ENCODE measurements around the gene EDARADD. TPM values are rescaled to one million over a fixed set of nuclear protein-coding genes. Genes with fewer than 3 reads are reported as not detected.

Gene EDARADD
- total and polyA plus RNA-seq, 2 of the 8 experiments (the other 6 are each of a cell fraction or from before 2014, with no cell fraction given) = 3.4 to 6.1 TPM

DNA sequence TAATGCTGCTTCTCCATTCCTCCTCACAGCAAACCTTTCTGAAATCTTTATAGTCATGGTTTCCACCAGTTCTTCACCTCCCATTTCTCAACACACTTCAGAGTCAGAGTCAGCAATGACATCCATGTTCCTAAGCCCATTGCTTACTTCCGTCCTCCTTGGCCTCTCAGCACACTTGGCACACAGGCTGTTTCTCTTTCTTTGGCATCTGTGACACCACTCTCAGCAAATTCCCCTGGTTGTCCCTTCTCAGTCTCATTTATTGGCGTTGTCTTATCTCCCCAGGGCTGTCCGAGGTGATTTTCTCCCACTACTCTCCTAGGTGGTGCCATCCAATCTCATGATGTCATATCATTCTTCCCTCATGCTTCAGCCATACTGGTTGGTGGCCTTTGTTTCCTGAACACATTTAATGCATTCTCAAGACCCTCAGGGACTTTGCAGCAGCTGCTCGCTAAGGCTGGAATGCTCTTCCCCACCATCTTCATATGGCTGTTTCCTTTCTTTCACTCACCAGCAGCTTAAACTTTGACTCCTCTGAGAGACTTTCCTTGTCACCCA is 126.4 kb downstream of the EDARADD start (continued):
- TF ChIP-seq, protein P1, sequence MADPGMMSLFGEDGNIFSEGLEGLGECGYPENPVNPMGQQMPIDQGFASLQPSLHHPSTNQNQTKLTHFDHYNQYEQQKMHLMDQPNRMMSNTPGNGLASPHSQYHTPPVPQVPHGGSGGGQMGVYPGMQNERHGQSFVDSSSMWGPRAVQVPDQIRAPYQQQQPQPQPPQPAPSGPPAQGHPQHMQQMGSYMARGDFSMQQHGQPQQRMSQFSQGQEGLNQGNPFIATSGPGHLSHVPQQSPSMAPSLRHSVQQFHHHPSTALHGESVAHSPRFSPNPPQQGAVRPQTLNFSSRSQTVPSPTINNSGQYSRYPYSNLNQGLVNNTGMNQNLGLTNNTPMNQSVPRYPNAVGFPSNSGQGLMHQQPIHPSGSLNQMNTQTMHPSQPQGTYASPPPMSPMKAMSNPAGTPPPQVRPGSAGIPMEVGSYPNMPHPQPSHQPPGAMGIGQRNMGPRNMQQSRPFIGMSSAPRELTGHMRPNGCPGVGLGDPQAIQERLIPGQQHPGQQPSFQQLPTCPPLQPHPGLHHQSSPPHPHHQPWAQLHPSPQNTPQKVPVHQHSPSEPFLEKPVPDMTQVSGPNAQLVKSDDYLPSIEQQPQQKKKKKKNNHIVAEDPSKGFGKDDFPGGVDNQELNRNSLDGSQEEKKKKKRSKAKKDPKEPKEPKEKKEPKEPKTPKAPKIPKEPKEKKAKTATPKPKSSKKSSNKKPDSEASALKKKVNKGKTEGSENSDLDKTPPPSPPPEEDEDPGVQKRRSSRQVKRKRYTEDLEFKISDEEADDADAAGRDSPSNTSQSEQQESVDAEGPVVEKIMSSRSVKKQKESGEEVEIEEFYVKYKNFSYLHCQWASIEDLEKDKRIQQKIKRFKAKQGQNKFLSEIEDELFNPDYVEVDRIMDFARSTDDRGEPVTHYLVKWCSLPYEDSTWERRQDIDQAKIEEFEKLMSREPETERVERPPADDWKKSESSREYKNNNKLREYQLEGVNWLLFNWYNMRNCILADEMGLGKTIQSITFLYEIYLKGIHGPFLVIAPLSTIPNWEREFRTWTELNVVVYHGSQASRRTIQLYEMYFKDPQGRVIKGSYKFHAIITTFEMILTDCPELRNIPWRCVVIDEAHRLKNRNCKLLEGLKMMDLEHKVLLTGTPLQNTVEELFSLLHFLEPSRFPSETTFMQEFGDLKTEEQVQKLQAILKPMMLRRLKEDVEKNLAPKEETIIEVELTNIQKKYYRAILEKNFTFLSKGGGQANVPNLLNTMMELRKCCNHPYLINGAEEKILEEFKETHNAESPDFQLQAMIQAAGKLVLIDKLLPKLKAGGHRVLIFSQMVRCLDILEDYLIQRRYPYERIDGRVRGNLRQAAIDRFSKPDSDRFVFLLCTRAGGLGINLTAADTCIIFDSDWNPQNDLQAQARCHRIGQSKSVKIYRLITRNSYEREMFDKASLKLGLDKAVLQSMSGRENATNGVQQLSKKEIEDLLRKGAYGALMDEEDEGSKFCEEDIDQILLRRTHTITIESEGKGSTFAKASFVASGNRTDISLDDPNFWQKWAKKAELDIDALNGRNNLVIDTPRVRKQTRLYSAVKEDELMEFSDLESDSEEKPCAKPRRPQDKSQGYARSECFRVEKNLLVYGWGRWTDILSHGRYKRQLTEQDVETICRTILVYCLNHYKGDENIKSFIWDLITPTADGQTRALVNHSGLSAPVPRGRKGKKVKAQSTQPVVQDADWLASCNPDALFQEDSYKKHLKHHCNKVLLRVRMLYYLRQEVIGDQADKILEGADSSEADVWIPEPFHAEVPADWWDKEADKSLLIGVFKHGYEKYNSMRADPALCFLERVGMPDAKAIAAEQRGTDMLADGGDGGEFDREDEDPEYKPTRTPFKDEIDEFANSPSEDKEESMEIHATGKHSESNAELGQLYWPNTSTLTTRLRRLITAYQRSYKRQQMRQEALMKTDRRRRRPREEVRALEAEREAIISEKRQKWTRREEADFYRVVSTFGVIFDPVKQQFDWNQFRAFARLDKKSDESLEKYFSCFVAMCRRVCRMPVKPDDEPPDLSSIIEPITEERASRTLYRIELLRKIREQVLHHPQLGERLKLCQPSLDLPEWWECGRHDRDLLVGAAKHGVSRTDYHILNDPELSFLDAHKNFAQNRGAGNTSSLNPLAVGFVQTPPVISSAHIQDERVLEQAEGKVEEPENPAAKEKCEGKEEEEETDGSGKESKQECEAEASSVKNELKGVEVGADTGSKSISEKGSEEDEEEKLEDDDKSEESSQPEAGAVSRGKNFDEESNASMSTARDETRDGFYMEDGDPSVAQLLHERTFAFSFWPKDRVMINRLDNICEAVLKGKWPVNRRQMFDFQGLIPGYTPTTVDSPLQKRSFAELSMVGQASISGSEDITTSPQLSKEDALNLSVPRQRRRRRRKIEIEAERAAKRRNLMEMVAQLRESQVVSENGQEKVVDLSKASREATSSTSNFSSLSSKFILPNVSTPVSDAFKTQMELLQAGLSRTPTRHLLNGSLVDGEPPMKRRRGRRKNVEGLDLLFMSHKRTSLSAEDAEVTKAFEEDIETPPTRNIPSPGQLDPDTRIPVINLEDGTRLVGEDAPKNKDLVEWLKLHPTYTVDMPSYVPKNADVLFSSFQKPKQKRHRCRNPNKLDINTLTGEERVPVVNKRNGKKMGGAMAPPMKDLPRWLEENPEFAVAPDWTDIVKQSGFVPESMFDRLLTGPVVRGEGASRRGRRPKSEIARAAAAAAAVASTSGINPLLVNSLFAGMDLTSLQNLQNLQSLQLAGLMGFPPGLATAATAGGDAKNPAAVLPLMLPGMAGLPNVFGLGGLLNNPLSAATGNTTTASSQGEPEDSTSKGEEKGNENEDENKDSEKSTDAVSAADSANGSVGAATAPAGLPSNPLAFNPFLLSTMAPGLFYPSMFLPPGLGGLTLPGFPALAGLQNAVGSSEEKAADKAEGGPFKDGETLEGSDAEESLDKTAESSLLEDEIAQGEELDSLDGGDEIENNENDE (IDR thresholded peaks at IDR 0.05; ENCODE audit: insufficient replicate concordance, low read length) = no peak
- TF ChIP-seq CBX5 (IDR thresholded peaks at IDR 0.05; ENCODE audit: low read depth, low read length) (no peak), HDAC6 (IDR thresholded peaks at IDR 0.05; ENCODE audit: low read depth, low read length) (no peak)
- TF ChIP-seq, protein P2, sequence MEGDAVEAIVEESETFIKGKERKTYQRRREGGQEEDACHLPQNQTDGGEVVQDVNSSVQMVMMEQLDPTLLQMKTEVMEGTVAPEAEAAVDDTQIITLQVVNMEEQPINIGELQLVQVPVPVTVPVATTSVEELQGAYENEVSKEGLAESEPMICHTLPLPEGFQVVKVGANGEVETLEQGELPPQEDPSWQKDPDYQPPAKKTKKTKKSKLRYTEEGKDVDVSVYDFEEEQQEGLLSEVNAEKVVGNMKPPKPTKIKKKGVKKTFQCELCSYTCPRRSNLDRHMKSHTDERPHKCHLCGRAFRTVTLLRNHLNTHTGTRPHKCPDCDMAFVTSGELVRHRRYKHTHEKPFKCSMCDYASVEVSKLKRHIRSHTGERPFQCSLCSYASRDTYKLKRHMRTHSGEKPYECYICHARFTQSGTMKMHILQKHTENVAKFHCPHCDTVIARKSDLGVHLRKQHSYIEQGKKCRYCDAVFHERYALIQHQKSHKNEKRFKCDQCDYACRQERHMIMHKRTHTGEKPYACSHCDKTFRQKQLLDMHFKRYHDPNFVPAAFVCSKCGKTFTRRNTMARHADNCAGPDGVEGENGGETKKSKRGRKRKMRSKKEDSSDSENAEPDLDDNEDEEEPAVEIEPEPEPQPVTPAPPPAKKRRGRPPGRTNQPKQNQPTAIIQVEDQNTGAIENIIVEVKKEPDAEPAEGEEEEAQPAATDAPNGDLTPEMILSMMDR (IDR thresholded peaks at IDR 0.05; ENCODE audit: control extremely low read depth in 1 of 3, insufficient read depth in 1 of 3, low read depth in 1 of 3, low read length in 3 of 3) = no peak
